Measurements from ENCODE around the gene DLEC1. TPM values are rescaled to one million over a fixed set of nuclear protein-coding genes. Genes with fewer than 3 reads are reported as not detected.
"Not testable (repeated sequence)": the region's sequence is repeated elsewhere in the genome, so short reads cannot be mapped to it uniquely, and the experiment has no call there.

Gene DLEC1
- total RNA-seq, 1 donor from 2014 or later: 0.10 TPM

DNA sequence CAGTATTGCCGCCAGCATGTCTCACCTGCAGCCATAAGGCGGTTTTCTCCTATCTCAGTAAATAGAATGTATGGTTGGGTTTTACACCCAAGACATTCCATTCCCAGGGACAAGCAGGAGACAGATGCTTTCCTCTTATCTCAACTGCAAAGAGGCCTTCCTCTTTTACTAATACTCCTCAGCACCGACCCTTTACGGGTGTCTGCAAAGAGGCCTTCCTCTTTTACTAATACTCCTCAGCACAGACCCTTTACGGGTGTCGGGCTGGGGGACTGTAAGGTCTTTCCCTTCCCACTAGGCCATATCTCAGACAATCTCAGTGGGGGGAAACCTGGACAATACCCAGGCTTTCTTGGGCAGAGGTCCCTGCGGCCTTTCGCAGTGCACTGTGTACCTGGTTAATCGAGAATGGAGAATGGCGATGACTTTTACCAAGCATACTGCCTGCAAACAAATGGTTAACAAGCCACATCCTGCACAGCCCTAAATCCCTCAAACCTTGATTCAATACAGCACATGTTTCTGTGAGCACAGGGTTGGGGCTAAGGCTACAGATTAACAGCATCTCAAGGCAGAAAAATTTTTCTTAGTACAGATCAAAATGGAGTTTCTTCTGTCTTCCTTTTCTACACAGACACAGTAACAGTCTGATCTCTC, 96.7 kb downstream of the DLEC1 start:
- peak; percentile 31 for DNase-seq (ENCODE audit: low spot score)
- intact Hi-C loops (cut with micrococcal nuclease): loop anchor here (5.0 kb wide), 7 partner anchors 122 to 1247 kb away; partner anchors contain the start of genes SCN11A, SLC25A38 and WDR48
- Mint-ChIP-seq H3K4me3 (peak overlapping the region; percentile 94), H3K36me3 (ENCODE audit: low read depth) (peaks cover 34% of the 10 kb centered on the region), H3K27ac (peak overlapping the region; percentile 88), H3K4me1 (ENCODE audit: low read depth) (peaks cover 69% of the 10 kb centered on the region)
- H3K9me3 Mint-ChIP-seq; H3K27me3 Mint-ChIP-seq (ENCODE audit: insufficient read depth): not testable (repeated sequence)

DNA sequence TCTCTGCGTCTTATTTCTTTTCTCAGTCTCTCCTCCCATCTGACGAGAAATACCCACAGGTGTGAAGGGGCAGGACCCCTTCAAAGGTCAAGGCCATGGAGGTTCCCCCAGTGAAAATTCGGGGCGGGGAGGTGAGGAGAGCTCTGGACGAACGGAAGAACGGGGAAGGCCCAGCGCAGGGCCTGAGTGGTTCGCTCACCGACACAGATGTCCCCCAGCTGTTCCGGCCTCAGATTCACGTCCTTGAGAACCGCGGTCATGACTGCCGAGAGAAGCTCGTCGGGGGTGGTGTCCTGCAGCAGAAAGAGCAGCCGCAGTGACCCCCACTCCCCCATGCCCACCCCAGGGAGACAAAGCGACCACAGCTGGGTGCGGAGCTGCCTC, 97.4 kb downstream of the DLEC1 start:
- H3K4me1 Mint-ChIP-seq (ENCODE audit: low read depth): peaks cover 73% of the 10 kb centered on the region
- intact Hi-C loops (cut with micrococcal nuclease): loop anchor here (5.0 kb wide), 7 partner anchors 121 to 1246 kb away; partner anchors contain the start of genes SCN11A, SLC25A38 and WDR48
- H3K9me3 Mint-ChIP-seq: no peaks in the 10 kb centered on the region
- DNase-seq (ENCODE audit: low spot score): no peak
- no peaks in the 10 kb centered on the region for H3K27me3 Mint-ChIP-seq (ENCODE audit: insufficient read depth)
- H3K4me3 Mint-ChIP-seq: peak overlapping the region; percentile 94
- H3K36me3 Mint-ChIP-seq (ENCODE audit: low read depth): peaks cover 33% of the 10 kb centered on the region
- peak overlapping the region; percentile 88 for H3K27ac Mint-ChIP-seq

DNA sequence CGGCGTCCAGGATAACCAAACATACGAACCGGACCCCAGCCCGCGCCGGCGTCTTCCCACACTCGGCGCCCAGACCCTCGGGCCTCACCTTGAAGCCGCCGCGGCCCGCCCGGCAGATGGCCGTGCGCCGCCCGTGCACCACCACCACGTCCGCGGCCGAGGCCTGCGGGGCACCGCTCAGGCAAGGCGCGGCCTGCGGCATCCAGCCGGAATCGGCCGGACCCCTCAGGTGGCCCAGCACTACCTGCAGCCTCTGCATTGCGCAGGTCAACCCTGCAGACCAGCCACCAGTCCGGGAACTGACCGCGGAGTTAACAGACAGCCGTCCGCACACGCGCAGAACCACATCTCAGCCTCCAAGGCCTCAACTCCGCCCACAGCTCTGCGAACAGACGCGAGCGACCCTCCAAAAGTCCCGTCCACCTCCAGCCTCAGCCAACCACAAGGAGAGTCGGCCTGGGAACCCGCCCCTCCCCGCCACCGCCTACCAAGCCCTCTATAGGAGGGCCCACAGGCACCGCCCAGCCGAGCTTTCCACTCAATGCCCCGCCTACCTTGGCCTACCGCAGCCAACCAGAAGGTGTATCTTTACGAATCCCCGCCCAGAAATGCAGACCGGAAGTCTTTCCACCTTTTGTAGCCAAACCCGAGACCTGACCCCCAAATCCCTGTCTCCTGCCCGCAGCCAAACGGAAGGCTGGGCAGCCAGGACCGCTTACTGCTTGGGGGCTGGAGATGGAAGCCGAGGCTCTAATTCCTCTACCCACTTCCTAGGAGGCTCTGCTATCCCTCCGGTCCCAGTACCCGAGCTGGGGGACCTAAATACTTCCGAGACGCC, 98.0 kb downstream of the DLEC1 start, which contains the start of gene ACAA1:
Gene ACAA1, minus strand, starts transcription at position 351 of the 838 bp plus-strand sequence. Its CDS starts 92 bp downstream, at position 259.
- H3K4me1 Mint-ChIP-seq (ENCODE audit: low read depth): peaks cover 72% of the 10 kb centered on the region
- no peaks in the 10 kb centered on the region for H3K27me3 Mint-ChIP-seq (ENCODE audit: insufficient read depth)
- intact Hi-C loops (cut with micrococcal nuclease): loop anchor here (1.0 to 5.0 kb wide), 16 partner anchors 17 to 1245 kb away; partner anchors contain the start of genes ACVR2B, EPM2AIP1, EXOG and MLH1
- H3K4me3 Mint-ChIP-seq: peak within 1 kb of the TSS; percentile 94
- peak within 1 kb of the TSS; percentile 94 for H3K27ac Mint-ChIP-seq
- H3K36me3 Mint-ChIP-seq (ENCODE audit: low read depth): peaks cover 31% of the 10 kb centered on the region
- no peaks in the 10 kb centered on the region for H3K9me3 Mint-ChIP-seq
- peak; percentile 96 for DNase-seq (ENCODE audit: low spot score)

DNA sequence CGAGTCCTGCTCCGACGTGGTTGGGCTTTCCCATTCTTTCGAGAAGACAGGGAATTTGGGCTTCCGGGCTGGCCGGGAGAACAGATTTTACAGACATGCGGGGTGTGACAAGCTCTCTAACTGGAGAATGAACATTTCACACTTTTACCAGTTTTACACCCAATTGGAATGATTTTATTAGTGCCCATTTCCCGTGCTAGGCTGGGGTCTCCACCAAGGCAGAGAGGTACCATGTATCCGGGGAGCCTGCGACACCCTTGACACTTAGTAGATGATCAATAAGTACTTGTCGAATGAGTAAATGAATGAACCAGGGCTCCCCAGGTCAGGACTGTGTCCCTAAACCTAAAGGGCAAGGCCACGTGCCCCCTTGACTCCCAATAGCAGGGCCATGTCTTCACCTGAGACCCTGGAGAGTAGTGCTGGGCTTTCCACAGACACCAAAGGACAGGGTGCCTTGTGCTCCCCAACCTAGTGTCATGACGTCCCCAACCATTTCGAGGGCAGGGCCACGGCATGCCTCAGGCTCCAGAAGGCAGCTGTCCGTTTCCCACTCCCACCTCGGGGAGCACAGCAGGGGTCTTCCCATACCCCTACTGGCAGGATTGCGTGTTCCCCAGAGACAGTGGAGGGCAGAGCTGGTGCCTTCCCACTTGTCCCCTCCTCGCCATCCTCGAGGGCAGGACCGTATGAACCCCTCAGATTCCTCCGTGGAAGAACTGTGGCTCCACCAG, 98.8 kb downstream of the DLEC1 start:
- Mint-ChIP-seq H3K27ac (peak overlapping the region; percentile 94), H3K4me1 (ENCODE audit: low read depth) (peaks cover 76% of the 10 kb centered on the region), H3K27me3 (ENCODE audit: insufficient read depth) (no peaks in the 10 kb centered on the region)

DNA sequence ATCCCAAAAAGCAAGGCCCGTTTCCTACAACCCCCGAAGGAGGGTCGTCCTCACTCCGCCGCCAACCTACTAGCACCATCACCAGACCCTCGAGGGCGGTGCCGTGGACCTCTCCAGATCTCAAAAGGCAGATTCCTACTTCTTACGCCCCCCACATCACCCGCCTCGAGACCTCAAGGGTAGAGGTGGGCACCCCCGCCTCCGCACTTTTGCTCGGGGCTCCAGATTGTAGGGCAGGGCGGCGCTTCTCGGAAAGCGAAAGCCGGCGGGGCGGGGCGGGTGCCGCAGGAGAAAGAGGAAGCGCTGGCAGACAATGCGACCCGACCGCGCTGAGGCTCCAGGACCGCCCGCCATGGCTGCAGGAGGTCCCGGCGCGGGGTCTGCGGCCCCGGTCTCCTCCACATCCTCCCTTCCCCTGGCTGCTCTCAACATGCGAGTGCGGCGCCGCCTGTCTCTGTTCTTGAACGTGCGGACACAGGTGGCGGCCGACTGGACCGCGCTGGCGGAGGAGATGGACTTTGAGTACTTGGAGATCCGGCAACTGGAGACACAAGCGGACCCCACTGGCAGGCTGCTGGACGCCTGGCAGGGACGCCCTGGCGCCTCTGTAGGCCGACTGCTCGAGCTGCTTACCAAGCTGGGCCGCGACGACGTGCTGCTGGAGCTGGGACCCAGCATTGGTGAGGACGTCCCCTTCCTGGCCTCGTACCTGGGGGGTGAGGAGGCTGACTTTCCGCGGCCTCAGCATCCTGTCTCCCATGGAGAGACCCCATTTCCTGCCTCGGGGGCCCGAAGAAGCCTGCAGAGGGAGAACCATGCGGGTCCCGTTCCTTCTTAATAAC, 99.6 kb downstream of the DLEC1 start, which contains the start of gene MYD88:
Gene MYD88, plus strand, starts transcription at position 313 of the 842 bp plus-strand sequence. Its CDS starts 40 bp downstream, at position 353.
- Mint-ChIP-seq H3K9me3 (no peaks in the 10 kb centered on the region), H3K27me3 (ENCODE audit: insufficient read depth) (no peaks in the 10 kb centered on the region), H3K4me1 (ENCODE audit: low read depth) (peaks cover 72% of the 10 kb centered on the region), H3K27ac (peak within 1 kb of the TSS; percentile 94), H3K4me3 (peak within 1 kb of the TSS; percentile 94), H3K36me3 (ENCODE audit: low read depth) (peaks cover 25% of the 10 kb centered on the region)
- intact Hi-C loops (cut with micrococcal nuclease): loop anchor here (5.0 kb wide), 7 partner anchors 119 to 1244 kb away; partner anchors contain the start of genes SCN11A, SLC25A38 and WDR48
- DNase-seq (ENCODE audit: low spot score): peak; percentile 81

More for the DNA sequence above, 98.8 kb downstream of the DLEC1 start:
- Mint-ChIP-seq H3K36me3 (ENCODE audit: low read depth) (peaks cover 30% of the 10 kb centered on the region), H3K9me3 (no peaks in the 10 kb centered on the region), H3K4me3 (peak overlapping the region; percentile 94)
- peak; percentile 11 for DNase-seq (ENCODE audit: low spot score)
- intact Hi-C loops (cut with micrococcal nuclease): loop anchor here (1.0 to 5.0 kb wide), 16 partner anchors 17 to 1245 kb away; partner anchors contain the start of genes ACVR2B, EPM2AIP1, EXOG and MLH1

DNA sequence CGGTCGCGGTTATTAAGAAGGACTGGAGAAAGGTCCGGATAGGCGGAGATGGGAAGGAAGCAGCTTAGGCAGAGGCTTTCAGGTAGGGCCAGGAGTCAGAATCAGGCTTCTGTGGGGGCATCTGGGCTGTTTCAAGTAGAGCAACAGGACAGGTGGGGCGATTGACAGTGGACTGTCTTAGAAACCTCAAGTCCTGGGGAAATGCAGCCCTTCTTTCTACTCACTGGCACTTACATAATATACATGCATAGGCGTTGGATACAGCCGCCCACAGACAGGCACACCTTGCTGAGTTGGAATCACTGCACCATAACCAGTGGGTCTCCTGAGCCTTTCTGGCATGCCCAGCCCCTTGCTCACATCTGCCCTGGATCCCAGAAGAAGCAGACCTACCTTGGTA, 100.2 kb downstream of the DLEC1 start:
- no peak for DNase-seq (ENCODE audit: low spot score)
- Mint-ChIP-seq H3K36me3 (ENCODE audit: low read depth) (peaks cover 23% of the 10 kb centered on the region), H3K9me3 (no peaks in the 10 kb centered on the region), H3K27me3 (ENCODE audit: insufficient read depth) (no peaks in the 10 kb centered on the region), H3K4me3 (peak overlapping the region; percentile 94), H3K27ac (peak overlapping the region; percentile 94), H3K4me1 (ENCODE audit: low read depth) (peaks cover 70% of the 10 kb centered on the region)
- intact Hi-C loops (cut with micrococcal nuclease): loop anchor here (5.0 kb wide), 7 partner anchors 118 to 1243 kb away; partner anchors contain the start of genes SCN11A, SLC25A38 and WDR48

DNA sequence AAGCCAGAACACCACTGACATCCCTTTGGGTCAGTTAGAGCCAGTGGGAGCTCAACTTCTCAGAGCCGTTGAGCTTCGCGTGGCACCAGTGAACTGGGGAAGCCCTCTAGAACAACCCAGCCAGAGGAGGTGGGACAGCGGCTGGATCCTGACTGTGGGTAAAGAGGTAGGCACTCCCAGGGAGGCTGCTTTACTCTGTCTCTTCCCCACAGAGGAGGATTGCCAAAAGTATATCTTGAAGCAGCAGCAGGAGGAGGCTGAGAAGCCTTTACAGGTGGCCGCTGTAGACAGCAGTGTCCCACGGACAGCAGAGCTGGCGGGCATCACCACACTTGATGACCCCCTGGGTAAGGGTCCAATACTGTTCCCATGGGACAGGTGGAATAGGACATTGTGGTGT, 100.6 kb downstream of the DLEC1 start:
- H3K27me3 Mint-ChIP-seq (ENCODE audit: insufficient read depth): no peaks in the 10 kb centered on the region
- H3K27ac Mint-ChIP-seq: no peak overlapping the region
- H3K36me3 Mint-ChIP-seq (ENCODE audit: low read depth): peaks cover 20% of the 10 kb centered on the region
- no peaks in the 10 kb centered on the region for H3K9me3 Mint-ChIP-seq
- intact Hi-C loops (cut with micrococcal nuclease): loop anchor here (5.0 kb wide), 7 partner anchors 118 to 1243 kb away; partner anchors contain the start of genes SCN11A, SLC25A38 and WDR48
- peaks cover 65% of the 10 kb centered on the region for H3K4me1 Mint-ChIP-seq (ENCODE audit: low read depth)
- no peak for DNase-seq (ENCODE audit: low spot score)
- peak overlapping the region; percentile 94 for H3K4me3 Mint-ChIP-seq

DNA sequence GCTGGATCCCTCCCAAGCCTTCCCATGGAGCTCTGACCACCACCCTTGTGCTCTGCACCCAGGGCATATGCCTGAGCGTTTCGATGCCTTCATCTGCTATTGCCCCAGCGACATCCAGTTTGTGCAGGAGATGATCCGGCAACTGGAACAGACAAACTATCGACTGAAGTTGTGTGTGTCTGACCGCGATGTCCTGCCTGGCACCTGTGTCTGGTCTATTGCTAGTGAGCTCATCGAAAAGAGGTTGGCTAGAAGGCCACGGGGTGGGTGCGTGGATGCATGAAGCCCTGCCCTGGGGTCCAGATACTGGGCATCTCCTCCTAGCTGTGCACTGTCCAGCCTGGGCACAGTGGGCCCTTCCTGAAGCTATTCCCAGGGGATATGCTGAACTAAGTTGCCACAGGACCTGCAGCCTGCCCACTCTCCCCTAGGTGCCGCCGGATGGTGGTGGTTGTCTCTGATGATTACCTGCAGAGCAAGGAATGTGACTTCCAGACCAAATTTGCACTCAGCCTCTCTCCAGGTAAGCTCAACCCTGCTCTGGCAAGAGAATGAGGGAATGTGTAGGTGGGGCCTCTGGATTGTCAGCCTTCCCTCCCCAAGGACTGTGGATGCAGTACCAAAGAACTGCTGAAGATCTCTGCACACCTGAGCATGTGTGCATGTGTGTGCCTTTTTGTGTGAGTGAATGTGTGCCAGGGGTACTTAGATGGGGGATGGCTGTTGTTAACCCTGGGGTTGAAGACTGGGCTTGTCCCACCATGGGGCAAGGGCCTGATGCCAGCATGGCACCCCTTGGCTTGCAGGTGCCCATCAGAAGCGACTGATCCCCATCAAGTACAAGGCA, 101.5 kb downstream of the DLEC1 start:
- H3K4me1 Mint-ChIP-seq (ENCODE audit: low read depth): peaks cover 57% of the 10 kb centered on the region
- no peaks in the 10 kb centered on the region for H3K27me3 Mint-ChIP-seq (ENCODE audit: insufficient read depth)
- H3K27ac Mint-ChIP-seq: no peak overlapping the region
- DNase-seq (ENCODE audit: low spot score): no peak
- H3K4me3 Mint-ChIP-seq: peak overlapping the region; percentile 94
- peaks cover 4% of the 10 kb centered on the region for H3K9me3 Mint-ChIP-seq
- peaks cover 15% of the 10 kb centered on the region for H3K36me3 Mint-ChIP-seq (ENCODE audit: low read depth)
- intact Hi-C loops (cut with micrococcal nuclease): no loop called here

DNA sequence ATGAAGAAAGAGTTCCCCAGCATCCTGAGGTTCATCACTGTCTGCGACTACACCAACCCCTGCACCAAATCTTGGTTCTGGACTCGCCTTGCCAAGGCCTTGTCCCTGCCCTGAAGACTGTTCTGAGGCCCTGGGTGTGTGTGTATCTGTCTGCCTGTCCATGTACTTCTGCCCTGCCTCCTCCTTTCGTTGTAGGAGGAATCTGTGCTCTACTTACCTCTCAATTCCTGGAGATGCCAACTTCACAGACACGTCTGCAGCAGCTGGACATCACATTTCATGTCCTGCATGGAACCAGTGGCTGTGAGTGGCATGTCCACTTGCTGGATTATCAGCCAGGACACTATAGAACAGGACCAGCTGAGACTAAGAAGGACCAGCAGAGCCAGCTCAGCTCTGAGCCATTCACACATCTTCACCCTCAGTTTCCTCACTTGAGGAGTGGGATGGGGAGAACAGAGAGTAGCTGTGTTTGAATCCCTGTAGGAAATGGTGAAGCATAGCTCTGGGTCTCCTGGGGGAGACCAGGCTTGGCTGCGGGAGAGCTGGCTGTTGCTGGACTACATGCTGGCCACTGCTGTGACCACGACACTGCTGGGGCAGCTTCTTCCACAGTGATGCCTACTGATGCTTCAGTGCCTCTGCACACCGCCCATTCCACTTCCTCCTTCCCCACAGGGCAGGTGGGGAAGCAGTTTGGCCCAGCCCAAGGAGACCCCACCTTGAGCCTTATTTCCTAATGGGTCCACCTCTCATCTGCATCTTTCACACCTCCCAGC, 102.4 kb downstream of the DLEC1 start:
- intact Hi-C loops (cut with micrococcal nuclease): no loop called here
- Mint-ChIP-seq H3K9me3 (peaks cover 13% of the 10 kb centered on the region), H3K27me3 (ENCODE audit: insufficient read depth) (no peaks in the 10 kb centered on the region), H3K4me3 (peak overlapping the region; percentile 64), H3K36me3 (ENCODE audit: low read depth) (peaks cover 20% of the 10 kb centered on the region), H3K27ac (no peak overlapping the region), H3K4me1 (ENCODE audit: low read depth) (peaks cover 49% of the 10 kb centered on the region)
- DNase-seq (ENCODE audit: low spot score): no peak

DNA sequence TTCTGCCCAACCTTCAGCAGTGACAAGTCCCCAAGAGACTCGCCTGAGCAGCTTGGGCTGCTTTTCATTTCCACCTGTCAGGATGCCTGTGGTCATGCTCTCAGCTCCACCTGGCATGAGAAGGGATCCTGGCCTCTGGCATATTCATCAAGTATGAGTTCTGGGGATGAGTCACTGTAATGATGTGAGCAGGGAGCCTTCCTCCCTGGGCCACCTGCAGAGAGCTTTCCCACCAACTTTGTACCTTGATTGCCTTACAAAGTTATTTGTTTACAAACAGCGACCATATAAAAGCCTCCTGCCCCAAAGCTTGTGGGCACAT, 102.9 kb downstream of the DLEC1 start:
- H3K9me3 Mint-ChIP-seq: peaks cover 18% of the 10 kb centered on the region
- intact Hi-C loops (cut with micrococcal nuclease): no loop called here
- no peak overlapping the region for H3K27ac Mint-ChIP-seq
- no peak for DNase-seq (ENCODE audit: low spot score)
- H3K27me3 Mint-ChIP-seq (ENCODE audit: insufficient read depth): no peaks in the 10 kb centered on the region
- peaks cover 48% of the 10 kb centered on the region for H3K4me1 Mint-ChIP-seq (ENCODE audit: low read depth)
- no peak overlapping the region for H3K4me3 Mint-ChIP-seq
- H3K36me3 Mint-ChIP-seq (ENCODE audit: low read depth): peaks cover 21% of the 10 kb centered on the region
